PC-3 (cell line): ENCODE measurements around the gene TFB1M. TPM values are rescaled to one million over a fixed set of nuclear protein-coding genes. Genes with fewer than 3 reads are reported as not detected.
A peak's percentile ranks its signal among the peaks of the same experiment; 100 is the strongest.

Experiments
- ATAC-seq: fragments of 200-7000 bp; cut with Tn5 transposase; 2 replicates; pipeline ENCODE4 v1.9.1; 2020; ENCODE audit warnings: mild to moderate bottlenecking, moderate library complexity
- BruUV-seq: library from RNA; stranded (reverse); fragments of 400-500 nt; replicated peaks from 2 replicates; lab custom pipeline; 2021; lab: Mats Ljungman, UMichigan
- CTCF ChIA-PET: fragments of 300-600 bp; sonication (Branson Sonifier 250); formaldehyde crosslinking; loops from one replicate; lab custom pipeline; 2022; ENCODE audit warnings: antibody characterized with exemption; lab: Charles Lee
- POLR2A ChIA-PET: fragments of 300-600 bp; sonication (Branson Sonifier 250); formaldehyde crosslinking; loops from one replicate; lab custom pipeline; 2022; ENCODE audit warnings: antibody characterized with exemption; ENCODE audit not compliant: unreplicated experiment; lab: Charles Lee
- DNase-seq: peaks from one replicate; pipeline ENCODE4 v3.0.0-alpha.2; 2015
- H2AFZ ChIP-seq: fragments of 300-600 bp; sonication (generic); 2 replicates; pipeline ENCODE4 v1.6.0; 2016; ENCODE audit warnings: antibody characterized with exemption, low read length
- H3F3A ChIP-seq: fragments of 300-600 bp; sonication (generic); one replicate; pipeline ENCODE4 v1.6.0; 2017; ENCODE audit warnings: antibody characterized with exemption, low read length, control low read depth, mild to moderate bottlenecking; ENCODE audit not compliant: unreplicated experiment
- H3K27ac ChIP-seq: fragments of 300-600 bp; sonication (generic); 2 replicates; pipeline ENCODE4 v1.5.1; 2016; ENCODE audit warnings: mild to moderate bottlenecking, low read length
- H3K27me3 ChIP-seq: fragments of 300-600 bp; sonication (generic); 2 replicates; pipeline ENCODE4 v1.6.1; 2016; ENCODE audit warnings: low read length, mixed read lengths
- H3K36me3 ChIP-seq: fragments of 300-600 bp; sonication (generic); 2 replicates; pipeline ENCODE4 v1.6.1; 2016; ENCODE audit warnings: low read depth, mixed run types, low read length, mixed read lengths
- H3K4me1 ChIP-seq: fragments of 300-600 bp; sonication (generic); 2 replicates; pipeline ENCODE4 v1.5.1; 2016; ENCODE audit warnings: low read length; ENCODE audit not compliant: insufficient read depth
- H3K4me2 ChIP-seq: fragments of 300-600 bp; sonication (generic); 2 replicates; pipeline ENCODE4 v1.6.0; 2016; ENCODE audit warnings: low read length
- H3K4me3 ChIP-seq: fragments of 300-600 bp; sonication (generic); 2 replicates; pipeline ENCODE4 v1.5.1; 2016; ENCODE audit warnings: mild to moderate bottlenecking, low read length, mixed read lengths
- H3K79me2 ChIP-seq: fragments of 300-600 bp; sonication (generic); 2 replicates; pipeline ENCODE4 v1.6.1; 2017; ENCODE audit warnings: low read length, mixed read lengths
- H3K9ac ChIP-seq: fragments of 300-600 bp; sonication (generic); 2 replicates; pipeline ENCODE4 v1.6.0; 2016; ENCODE audit warnings: mild to moderate bottlenecking, low read length
- H3K9me2 ChIP-seq: fragments of 300-600 bp; sonication (generic); replicated peaks from 2 replicates; pipeline ENCODE4 v1.6.1; 2016; ENCODE audit warnings: mixed run types, low read length, mixed read lengths
- H3K9me3 ChIP-seq: fragments of 300-600 bp; sonication (generic); 2 replicates; pipeline ENCODE4 v1.6.1; 2016; ENCODE audit warnings: low read length, mixed read lengths
- H4K20me1 ChIP-seq: fragments of 300-600 bp; sonication (generic); 2 replicates; pipeline ENCODE4 v1.6.1; 2016; ENCODE audit warnings: low read length, mixed read lengths
- EZH2 ChIP-seq: fragments of 300-600 bp; sonication (generic); IDR thresholded peaks from one replicate; pipeline ENCODE4 v1.6.1; 2017; ENCODE audit warnings: antibody characterized with exemption, mild to moderate bottlenecking, low read length; ENCODE audit not compliant: unreplicated experiment
- EZH2phosphoT487 ChIP-seq: fragments of 300-600 bp; sonication (generic); IDR thresholded peaks from 2 replicates; pipeline ENCODE4 v1.6.1; 2018; ENCODE audit warnings: mild to moderate bottlenecking, antibody characterized with exemption, low read length, borderline replicate concordance
- intact Hi-C: fragments of 100-400 bp; cut with micrococcal nuclease; formaldehyde crosslinking; loops from 2 replicates; pipeline ENCODE4 v1.9.0; 2023
- total RNA-seq: library from RNA; depleted of rRNA; stranded (reverse); fragments of >200 nt; gene quantifications from 2 replicates; pipeline ENCODE4 v1.2.3, GENCODE V29; 2014
- TF ChIP-seq, protein P1 (sequence below): fragments of 300-600 bp; sonication (generic); conservative IDR thresholded peaks from 2 replicates; pipeline ENCODE4 v1.5.1; 2017; ENCODE audit warnings: antibody characterized with exemption, low read depth, mild to moderate bottlenecking, low read length

Gene TFB1M
- total RNA-seq, 1 experiment from 2014 or later: 23.1 TPM

DNA sequence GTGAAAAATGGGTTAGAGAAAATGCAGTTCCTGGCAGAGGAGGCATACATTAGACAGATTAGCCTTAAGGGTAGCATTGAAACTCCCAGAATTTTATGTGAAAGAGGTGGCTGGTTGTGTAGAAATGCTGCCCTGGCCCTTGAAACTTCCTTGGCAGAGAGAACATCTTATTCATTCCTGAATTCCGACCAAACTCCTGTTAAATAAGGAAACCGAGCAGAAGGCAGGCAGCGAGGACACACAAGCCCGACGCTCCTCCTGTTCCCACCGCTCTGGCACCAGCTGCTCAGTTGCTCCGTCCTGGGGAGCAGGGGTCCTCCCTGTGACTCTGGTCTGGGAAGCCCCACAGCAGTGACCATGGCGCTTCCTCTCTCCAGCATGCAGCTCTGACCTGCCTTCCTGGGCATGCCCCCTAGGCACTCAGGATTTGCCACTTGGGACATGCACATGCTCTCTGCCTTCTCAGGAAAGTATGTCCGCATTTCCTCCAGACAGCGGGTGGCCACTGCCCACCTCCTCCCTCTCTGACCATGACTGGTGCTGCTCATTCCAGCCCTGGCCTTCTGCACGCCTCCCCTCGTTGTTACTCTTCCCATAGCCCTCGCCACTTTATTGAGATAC is 85.6 kb downstream of the TFB1M start:
- Histone ChIP-seq H3K27ac (no peak overlapping the region), H3K4me3 (no peak overlapping the region), H3F3A (no peaks in the 10 kb centered on the region), H3K36me3 (no peaks in the 10 kb centered on the region), H3K4me1 (peaks cover 9% of the 10 kb centered on the region), H3K79me2 (no peaks in the 10 kb centered on the region), H3K9me3 (no peaks in the 10 kb centered on the region), H2AFZ (no peak overlapping the region), H4K20me1 (no peaks in the 10 kb centered on the region), H3K4me2 (no peak overlapping the region), H3K9me2 (no peaks in the 10 kb centered on the region), H3K9ac (no peak overlapping the region), H3K27me3 (no peaks in the 10 kb centered on the region)
- intact Hi-C loops: no loop called here
- CTCF ChIA-PET: no interaction called here
- ATAC-seq: no peak
- DNase-seq: no peak
- TF ChIP-seq EZH2 (no peak), EZH2phosphoT487 (no peak)
- TF ChIP-seq, protein P1, sequence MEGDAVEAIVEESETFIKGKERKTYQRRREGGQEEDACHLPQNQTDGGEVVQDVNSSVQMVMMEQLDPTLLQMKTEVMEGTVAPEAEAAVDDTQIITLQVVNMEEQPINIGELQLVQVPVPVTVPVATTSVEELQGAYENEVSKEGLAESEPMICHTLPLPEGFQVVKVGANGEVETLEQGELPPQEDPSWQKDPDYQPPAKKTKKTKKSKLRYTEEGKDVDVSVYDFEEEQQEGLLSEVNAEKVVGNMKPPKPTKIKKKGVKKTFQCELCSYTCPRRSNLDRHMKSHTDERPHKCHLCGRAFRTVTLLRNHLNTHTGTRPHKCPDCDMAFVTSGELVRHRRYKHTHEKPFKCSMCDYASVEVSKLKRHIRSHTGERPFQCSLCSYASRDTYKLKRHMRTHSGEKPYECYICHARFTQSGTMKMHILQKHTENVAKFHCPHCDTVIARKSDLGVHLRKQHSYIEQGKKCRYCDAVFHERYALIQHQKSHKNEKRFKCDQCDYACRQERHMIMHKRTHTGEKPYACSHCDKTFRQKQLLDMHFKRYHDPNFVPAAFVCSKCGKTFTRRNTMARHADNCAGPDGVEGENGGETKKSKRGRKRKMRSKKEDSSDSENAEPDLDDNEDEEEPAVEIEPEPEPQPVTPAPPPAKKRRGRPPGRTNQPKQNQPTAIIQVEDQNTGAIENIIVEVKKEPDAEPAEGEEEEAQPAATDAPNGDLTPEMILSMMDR: no peak
- no TSS peak for BruUV-seq
- POLR2A ChIA-PET: no interaction called here

- no peak overlapping the region for H2AFZ ChIP-seq
- ATAC-seq: no peak
- H3K4me2 ChIP-seq: no peak overlapping the region
- H3F3A ChIP-seq: no peaks in the 10 kb centered on the region
- H3K9me3 ChIP-seq: no peaks in the 10 kb centered on the region
- no peak overlapping the region for H3K4me3 ChIP-seq
- H3K9me2 ChIP-seq: no peaks in the 10 kb centered on the region
- DNase-seq: no peak
- no TSS peak for BruUV-seq
- H3K9ac ChIP-seq: no peak overlapping the region
- peaks cover 15% of the 10 kb centered on the region for H3K4me1 ChIP-seq
- no peaks in the 10 kb centered on the region for H3K79me2 ChIP-seq
- CTCF ChIA-PET: no interaction called here
- no peaks in the 10 kb centered on the region for H3K36me3 ChIP-seq
- TF ChIP-seq EZH2phosphoT487: no peak
- TF ChIP-seq EZH2: no peak
- TF ChIP-seq, protein P1: no peak
- H4K20me1 ChIP-seq: no peaks in the 10 kb centered on the region
- H3K27me3 ChIP-seq: no peaks in the 10 kb centered on the region
- no peak overlapping the region for H3K27ac ChIP-seq
- POLR2A ChIA-PET: no interaction called here
- intact Hi-C loops: no loop called here
Observed at GRCh38 chr6:155227046-155227445, 87.2 kb downstream of the TFB1M start.

- no peak for DNase-seq
- no TSS peak for BruUV-seq
- Histone ChIP-seq H3K9me2 (no peaks in the 10 kb centered on the region), H3K27me3 (no peaks in the 10 kb centered on the region), H3K36me3 (no peaks in the 10 kb centered on the region), H4K20me1 (no peaks in the 10 kb centered on the region), H3K9me3 (no peaks in the 10 kb centered on the region), H3K27ac (peak overlapping the region; percentile 90), H3K4me1 (peaks cover 15% of the 10 kb centered on the region), H3F3A (no peaks in the 10 kb centered on the region), H3K79me2 (no peaks in the 10 kb centered on the region), H3K9ac (peak overlapping the region; percentile 31; the same call in 1 of the 2 replicates), H3K4me2 (0 out of 2 replicates have a peak overlapping the region, but pooled peaks have one; percentile 22), H3K4me3 (no peak overlapping the region), H2AFZ (no peak overlapping the region)
- ChIA-PET POLR2A (no interaction called here), CTCF (no interaction called here)
- ATAC-seq: no peak
- intact Hi-C loops: loop anchor here (1.0 kb wide), 2 partner anchors 23 to 36 kb away; no protein-coding TSS in a partner anchor
- TF ChIP-seq EZH2phosphoT487: no peak
- TF ChIP-seq EZH2: no peak
- TF ChIP-seq, protein P1: no peak
Observed at GRCh38 chr6:155224618-155225017, 89.7 kb downstream of the TFB1M start.
